Endothelial cell of umbilical vein (primary cell): ENCODE results near the gene APOBEC2. TPM values are rescaled to one million over a fixed set of nuclear protein-coding genes. Genes with fewer than 3 reads are reported as not detected.

ENCODE experiments used
- BruUV-seq: library from RNA; stranded (reverse); fragments of 400-500 nt; replicated peaks from 2 replicates; lab custom pipeline; 2021; lab: Mats Ljungman, UMichigan
- CTCF ChIA-PET: fragments of 300-600, 350-600 bp; sonication (Branson Sonifier 250); formaldehyde crosslinking; loops from one replicate; lab custom pipeline; 2021; ENCODE audit warnings: antibody characterized with exemption, inconsistent platforms; lab: Charles Lee
- POLR2A ChIA-PET: fragments of 300-600, 350-600 bp; sonication (Branson Sonifier 250); formaldehyde crosslinking; loops from one replicate; lab custom pipeline; 2021; ENCODE audit warnings: antibody characterized with exemption, inconsistent platforms; lab: Charles Lee
- DNase-seq: peaks from one replicate; pipeline ENCODE4 v3.0.0-alpha.2; 2011; ENCODE audit warnings: low read depth, low spot score
- FAIRE-seq: peaks from 2 replicates; lab custom pipeline; 2011; peaks lifted over from hg19 to GRCh38; lab: Jason Lieb, UNC
- H2AFZ ChIP-seq: 2 replicates; pipeline ENCODE4 v1.6.0; 2012; ENCODE audit warnings: low read depth, low read length, control low read depth, inconsistent platforms
- H3K27ac ChIP-seq: 2 replicates; pipeline ENCODE4 v1.5.1; 2011; ENCODE audit warnings: low read depth, mild to moderate bottlenecking, control low read depth, low read length, moderate library complexity; ENCODE audit not compliant: insufficient read depth
- H3K27me3 ChIP-seq, 2 experiments: 2 replicates each; pipeline versions ENCODE4 v1.6.0 to v1.6.1; 2011; ENCODE audit warnings: low read length in 2 of 2, mixed read lengths in 1 of 2; ENCODE audit not compliant: control insufficient read depth in 2 of 2, insufficient read depth in 2 of 2
- H3K36me3 ChIP-seq, 2 experiments: 2 replicates in 1 of 2; 3 replicates in 1 of 2; pipeline ENCODE4 v1.5.1; 2011; ENCODE audit warnings: low read length in 2 of 2, mild to moderate bottlenecking in 1 of 2, moderate library complexity in 1 of 2; ENCODE audit not compliant: control insufficient read depth in 2 of 2, insufficient read depth in 2 of 2; ENCODE audit errors: extremely low read depth in 1 of 2
- H3K4me1 ChIP-seq: 3 replicates; pipeline ENCODE4 v1.5.1; 2011; ENCODE audit warnings: mild to moderate bottlenecking, low read length; ENCODE audit not compliant: control insufficient read depth, insufficient read depth; ENCODE audit errors: extremely low read depth
- H3K4me2 ChIP-seq: 2 replicates; pipeline ENCODE4 v1.6.1; 2011; ENCODE audit warnings: low read length, control low read depth, mixed read lengths; ENCODE audit not compliant: insufficient read depth
- H3K4me3 ChIP-seq, 3 experiments: fragments of 200-600 bp in 1 of 3; sonication (generic), shearing (Covaris generic) in 1 of 3; replicated peaks in 1 of 3; 2 replicates each; pipeline ENCODE4 v1.5.1; 2011 to 2016; ENCODE audit warnings: control low read depth in 3 of 3, low read length in 3 of 3, mild to moderate bottlenecking in 2 of 3, inconsistent platforms in 1 of 3, low read depth in 1 of 3, moderate library complexity in 1 of 3; ENCODE audit not compliant: insufficient read depth in 1 of 3
- H3K79me2 ChIP-seq: 2 replicates; pipeline ENCODE4 v1.6.0; 2012; ENCODE audit warnings: low read length, inconsistent platforms; ENCODE audit not compliant: control insufficient read depth, insufficient read depth
- H3K9ac ChIP-seq: replicated peaks from 2 replicates; pipeline ENCODE3; 2011; ENCODE audit warnings: low read length, control low read depth; ENCODE audit not compliant: insufficient read depth; ENCODE audit errors: extremely low read depth
- H3K9me1 ChIP-seq: replicated peaks from 3 replicates; pipeline ENCODE4 v1.6.0; 2011; ENCODE audit warnings: mild to moderate bottlenecking, low read length; ENCODE audit not compliant: control insufficient read depth, insufficient read depth; ENCODE audit errors: extremely low read depth
- H3K9me3 ChIP-seq: replicated peaks from 2 replicates; pipeline ENCODE4 v1.5.1; 2012; ENCODE audit warnings: low read length, inconsistent platforms; ENCODE audit not compliant: control insufficient read depth, insufficient read depth
- H4K20me1 ChIP-seq: replicated peaks from 2 replicates; pipeline ENCODE3; 2011; ENCODE audit warnings: mild to moderate bottlenecking, low read length; ENCODE audit not compliant: control insufficient read depth, insufficient read depth; ENCODE audit errors: extremely low read depth
- CTCF ChIP-seq, 2 donors: IDR thresholded peaks; 1 replicate in 1 of 2; 2 replicates in 1 of 2; pipeline ENCODE4 v1.5.1; 2011; ENCODE audit warnings: low read length in 2 of 2, mild to moderate bottlenecking in 2 of 2, moderate library complexity in 2 of 2, control low read depth in 1 of 2, inconsistent platforms in 1 of 2, low read depth in 1 of 2; ENCODE audit not compliant: insufficient read depth in 1 of 2; ENCODE audit errors: extremely low read depth in 1 of 2
- FOS ChIP-seq: IDR thresholded peaks from 2 replicates; pipeline ENCODE4 v1.6.1; 2011; ENCODE audit warnings: mild to moderate bottlenecking, low read length, moderate library complexity, borderline replicate concordance; ENCODE audit not compliant: insufficient read depth
- GATA2 ChIP-seq: IDR thresholded peaks from 2 replicates; pipeline ENCODE4 v1.7.0; 2011; ENCODE audit warnings: low read depth, mild to moderate bottlenecking, moderate library complexity, mixed read lengths, low read length; ENCODE audit not compliant: insufficient read length, insufficient read depth
- POLR2A ChIP-seq: IDR thresholded peaks from 2 replicates; pipeline ENCODE4 v1.6.1; 2012; ENCODE audit warnings: low read depth, mild to moderate bottlenecking, control low read depth, low read length
- POLR2AphosphoS5 ChIP-seq: IDR thresholded peaks from 2 replicates; pipeline ENCODE4 v1.6.1; 2012; ENCODE audit warnings: low read depth, mild to moderate bottlenecking, control low read depth, low read length, moderate library complexity; ENCODE audit not compliant: insufficient read depth
- dilution Hi-C: fragments of 300-500 bp; cut with MboI; formaldehyde crosslinking; loops from one replicate; pipeline ENCODE4 v1.15.0; 2019; ENCODE audit warnings: low sequenced_read_pairs; ENCODE audit not compliant: extremely low pct_ligation_motif_present
- intact Hi-C: fragments of 100-400 bp; cut with micrococcal nuclease; formaldehyde crosslinking; loops from one replicate; pipeline ENCODE4 v1.10.0; 2022
- polyA plus RNA-seq, 4 experiments: library from polyadenylated mRNA; depleted of rRNA in 3 of 4; stranded (reverse) in 3 of 4; unstranded in 1 of 4; fragments of >200 nt; gene quantifications; 2 replicates each; pipeline versions ENCODE4 v1.2.1 to v1.2.3, GENCODE V29; 2011 to 2012; ENCODE audit warnings: missing spikeins in 1 of 4
- total RNA-seq: library from RNA; stranded (reverse); gene quantifications from 2 replicates; pipeline ENCODE4 v1.2.3, GENCODE V29; 2021

Gene APOBEC2
- total and polyA plus RNA-seq, 2 donors (not counting 3 experiments of a cell fraction or from before 2014, with no cell fraction given) = not detected

DNA sequence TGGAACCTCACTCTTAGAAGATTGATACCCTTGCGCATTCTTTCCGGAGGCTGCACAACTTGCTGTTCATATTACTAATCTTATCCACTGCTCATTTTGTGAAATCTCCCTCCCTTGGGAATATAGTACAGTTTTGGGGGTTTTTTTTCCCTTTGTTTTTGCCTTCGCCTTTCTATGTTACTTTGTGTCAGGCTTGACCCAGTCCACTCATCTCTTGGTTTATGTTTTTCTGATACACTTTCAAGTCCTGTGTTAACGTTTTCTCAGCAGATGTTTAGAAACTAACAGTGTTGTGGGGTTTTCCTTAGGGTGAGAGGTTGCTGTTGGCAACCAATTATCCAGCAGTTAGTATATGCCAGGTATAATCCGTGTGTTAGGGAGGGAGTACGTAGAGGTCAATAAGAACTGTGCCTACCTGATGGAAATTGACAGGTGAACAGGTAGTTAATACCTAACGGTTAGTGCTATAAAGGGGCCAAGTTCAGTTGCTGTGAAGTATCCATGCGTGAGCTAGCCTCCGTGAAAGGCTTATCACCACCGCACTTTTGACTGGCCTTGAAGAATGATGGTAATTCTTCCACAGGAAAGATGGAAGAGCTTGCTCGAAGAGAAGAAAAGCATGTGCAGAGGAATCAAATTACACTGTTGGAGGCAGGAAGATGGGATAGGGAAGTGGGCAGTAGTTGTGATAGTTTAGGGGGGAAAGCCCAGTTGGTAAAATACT lies 21.1 kb downstream of the APOBEC2 start:
- Histone ChIP-seq H3K27ac (peak overlapping the region; percentile 96), H3K4me3 (peak overlapping the region; percentile 73 to 88 (median 82)), H3K9me1 (no peaks in the 10 kb centered on the region), H3K79me2 (peaks cover 57% of the 10 kb centered on the region), H3K4me2 (peak overlapping the region; percentile 94), H2AFZ (peak overlapping the region; percentile 33), H4K20me1 (peaks cover 3% of the 10 kb centered on the region), H3K4me1 (peaks cover 21% of the 10 kb centered on the region), H3K27me3 (no peaks in the 10 kb centered on the region), H3K9me3 (no peaks in the 10 kb centered on the region), H3K9ac (peak overlapping the region; percentile 96), H3K36me3 (peaks cover 4% of the 10 kb centered on the region in 2 experiments)
- TF ChIP-seq POLR2AphosphoS5 (no peak), GATA2 (no peak), FOS (no peak), POLR2A (no peak), CTCF (IDR thresholded peaks at IDR 0.05; ENCODE audit: extremely low read depth in 1 of 2, insufficient read depth in 1 of 2, low read depth in 1 of 2, low read length in 2 of 2) (no peak)
- BruUV-seq = TSS peak; percentile 54
- DNase-seq (peak; percentile 37), FAIRE-seq (no peak)
- dilution Hi-C loops = no loop called here
- CTCF ChIA-PET = interaction anchor here (1.2 to 2.8 kb wide), 2 partner anchors 19 to 24 kb away, joined by 6 to 12 read pairs; no protein-coding TSS in a partner anchor
- intact Hi-C loops = loop anchor here (1.0 to 5.0 kb wide), 3 partner anchors 23 to 243 kb away; no protein-coding TSS in a partner anchor
- POLR2A ChIA-PET = interaction anchor here (0.6 kb wide), 1 partner anchor 18 kb away, joined by 3 read pairs; no protein-coding TSS in a partner anchor
